Caco-2 (cell line): Measurements from ENCODE around the gene ACOT11. TPM values are rescaled to one million over a fixed set of nuclear protein-coding genes. Genes with fewer than 3 reads are reported as not detected.

ENCODE experiments used
- BruUV-seq: library from RNA; stranded (reverse); fragments of 400-500 nt; replicated peaks from 2 replicates; lab custom pipeline; 2021; lab: Mats Ljungman, UMichigan
- CTCF ChIA-PET: fragments of 300-600 bp; sonication (Branson Sonifier 250); formaldehyde crosslinking; loops from one replicate; lab custom pipeline; 2022; ENCODE audit warnings: antibody characterized with exemption; lab: Charles Lee
- POLR2A ChIA-PET: fragments of 300-600 bp; sonication (Branson Sonifier 250); formaldehyde crosslinking; loops from one replicate; lab custom pipeline; 2022; ENCODE audit warnings: antibody characterized with exemption; lab: Charles Lee
- DNase-seq, 2 experiments: peaks; one replicate each; pipeline versions ENCODE4 v3.0.0 to v3.0.0-alpha.2; 2020 to 2022
- H3K27me3 ChIP-seq: replicated peaks from 2 replicates; pipeline ENCODE4 v1.6.0; 2011; ENCODE audit warnings: low read length; ENCODE audit not compliant: control insufficient read depth, insufficient read depth
- H3K36me3 ChIP-seq: 2 replicates; pipeline ENCODE4 v1.5.1; 2011; ENCODE audit warnings: low read length; ENCODE audit not compliant: control insufficient read depth, insufficient read depth
- H3K4me1 ChIP-seq: fragments of 250-450 bp; sonication (Bioruptor Pico); 2 replicates; pipeline ENCODE4 v1.5.1; 2020; ENCODE audit warnings: mild to moderate bottlenecking
- H3K4me3 ChIP-seq: 2 replicates; pipeline ENCODE4 v1.5.1; 2011; ENCODE audit warnings: low read depth, mild to moderate bottlenecking, control low read depth, low read length
- H3K9me3 ChIP-seq: fragments of 250-450 bp; sonication (Bioruptor Pico); 2 replicates; pipeline ENCODE4 v1.5.1; 2020; ENCODE audit warnings: mild to moderate bottlenecking, moderate library complexity
- H3K27ac Mint-ChIP-seq: one replicate; pipeline ENCODE4 v1.8.0; 2022; ENCODE audit warnings: mixed read lengths; ENCODE audit not compliant: unreplicated experiment
- H3K27me3 Mint-ChIP-seq: one replicate; pipeline ENCODE4 v1.8.0; 2022; ENCODE audit warnings: mixed read lengths; ENCODE audit not compliant: insufficient read depth, unreplicated experiment
- H3K36me3 Mint-ChIP-seq: one replicate; pipeline ENCODE4 v1.8.0; 2022; ENCODE audit warnings: mild to moderate bottlenecking, mixed read lengths; ENCODE audit not compliant: insufficient read depth, unreplicated experiment
- H3K4me1 Mint-ChIP-seq: one replicate; pipeline ENCODE4 v1.8.0; 2022; ENCODE audit warnings: low read depth, mixed read lengths; ENCODE audit not compliant: unreplicated experiment
- H3K4me3 Mint-ChIP-seq: one replicate; pipeline ENCODE4 v1.8.0; 2022; ENCODE audit warnings: mild to moderate bottlenecking, moderate library complexity, mixed read lengths; ENCODE audit not compliant: unreplicated experiment
- H3K9me3 Mint-ChIP-seq: one replicate; pipeline ENCODE4 v1.8.0; 2022; ENCODE audit warnings: mixed read lengths; ENCODE audit not compliant: unreplicated experiment
- intact Hi-C: fragments of 100-400 bp; cut with micrococcal nuclease; formaldehyde crosslinking; loops from one replicate; pipeline ENCODE4 v1.10.0; 2022; ENCODE audit not compliant: unreplicated experiment
- total RNA-seq: library from RNA; stranded (reverse); gene quantifications from 2 replicates; pipeline ENCODE4 v1.2.3, GENCODE V29; 2022
- TF ChIP-seq, protein P1 (sequence below), 2 experiments: fragments of 200-600 bp in 1 of 2; IDR thresholded peaks; 1 replicate in 1 of 2; 2 replicates in 1 of 2; pipeline versions ENCODE4 v1.5.1 to v1.8.0; 2011 to 2022; ENCODE audit warnings: antibody characterized with exemption in 1 of 2, control low read depth in 1 of 2, inconsistent platforms in 1 of 2, low read depth in 1 of 2, low read length in 1 of 2, mild to moderate bottlenecking in 1 of 2, moderate library complexity in 1 of 2; ENCODE audit not compliant: insufficient read depth in 1 of 2, severe bottlenecking in 1 of 2, unreplicated experiment in 1 of 2

The ACOT11 gene
- total RNA-seq, 1 experiment from 2014 or later, result 4.1 TPM

DNA sequence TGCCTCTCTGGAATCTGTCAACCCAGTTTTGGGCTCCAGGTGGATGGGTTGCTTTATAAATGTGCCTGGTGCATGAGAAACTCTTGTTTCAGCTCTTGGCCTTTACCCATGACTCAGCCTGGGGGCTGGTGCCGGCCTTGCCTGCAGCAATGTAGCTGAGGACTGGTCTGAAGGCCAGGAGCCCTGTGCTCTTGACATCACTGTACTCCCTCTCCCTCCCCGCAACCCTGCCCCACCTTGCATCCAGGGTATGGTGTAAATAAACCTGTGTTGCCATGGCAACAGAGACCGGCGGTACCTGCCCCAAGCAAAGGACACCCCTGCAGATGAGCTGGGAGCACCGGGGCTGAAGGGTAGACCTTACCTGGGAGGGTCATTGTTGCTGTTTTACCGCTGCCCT, 62.0 kb downstream of the ACOT11 start:
- POLR2A ChIA-PET, result no interaction called here
- H3K36me3 Mint-ChIP-seq, result no peaks in the 10 kb centered on the region
- H3K9me3 Mint-ChIP-seq, result no peaks in the 10 kb centered on the region
- CTCF ChIA-PET, result no interaction called here
- DNase-seq, result no peak
- H3K4me3 Mint-ChIP-seq, result no peak overlapping the region
- no peak overlapping the region for H3K27ac Mint-ChIP-seq
- H3K27me3 Mint-ChIP-seq, result no peaks in the 10 kb centered on the region
- intact Hi-C loops, result no loop called here
- Histone ChIP-seq H3K27me3 (no peaks in the 10 kb centered on the region), H3K36me3 (no peaks in the 10 kb centered on the region), H3K4me3 (no peak overlapping the region), H3K4me1 (peaks cover 11% of the 10 kb centered on the region), H3K9me3 (no peaks in the 10 kb centered on the region)
- TF ChIP-seq, protein P1, sequence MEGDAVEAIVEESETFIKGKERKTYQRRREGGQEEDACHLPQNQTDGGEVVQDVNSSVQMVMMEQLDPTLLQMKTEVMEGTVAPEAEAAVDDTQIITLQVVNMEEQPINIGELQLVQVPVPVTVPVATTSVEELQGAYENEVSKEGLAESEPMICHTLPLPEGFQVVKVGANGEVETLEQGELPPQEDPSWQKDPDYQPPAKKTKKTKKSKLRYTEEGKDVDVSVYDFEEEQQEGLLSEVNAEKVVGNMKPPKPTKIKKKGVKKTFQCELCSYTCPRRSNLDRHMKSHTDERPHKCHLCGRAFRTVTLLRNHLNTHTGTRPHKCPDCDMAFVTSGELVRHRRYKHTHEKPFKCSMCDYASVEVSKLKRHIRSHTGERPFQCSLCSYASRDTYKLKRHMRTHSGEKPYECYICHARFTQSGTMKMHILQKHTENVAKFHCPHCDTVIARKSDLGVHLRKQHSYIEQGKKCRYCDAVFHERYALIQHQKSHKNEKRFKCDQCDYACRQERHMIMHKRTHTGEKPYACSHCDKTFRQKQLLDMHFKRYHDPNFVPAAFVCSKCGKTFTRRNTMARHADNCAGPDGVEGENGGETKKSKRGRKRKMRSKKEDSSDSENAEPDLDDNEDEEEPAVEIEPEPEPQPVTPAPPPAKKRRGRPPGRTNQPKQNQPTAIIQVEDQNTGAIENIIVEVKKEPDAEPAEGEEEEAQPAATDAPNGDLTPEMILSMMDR (IDR thresholded peaks at IDR 0.05; ENCODE audit: insufficient read depth in 1 of 2, low read depth in 1 of 2, low read length in 1 of 2, severe bottlenecking in 1 of 2, unreplicated experiment in 1 of 2), result no peak
- peaks cover 13% of the 10 kb centered on the region for H3K4me1 Mint-ChIP-seq
- no TSS peak for BruUV-seq

DNA sequence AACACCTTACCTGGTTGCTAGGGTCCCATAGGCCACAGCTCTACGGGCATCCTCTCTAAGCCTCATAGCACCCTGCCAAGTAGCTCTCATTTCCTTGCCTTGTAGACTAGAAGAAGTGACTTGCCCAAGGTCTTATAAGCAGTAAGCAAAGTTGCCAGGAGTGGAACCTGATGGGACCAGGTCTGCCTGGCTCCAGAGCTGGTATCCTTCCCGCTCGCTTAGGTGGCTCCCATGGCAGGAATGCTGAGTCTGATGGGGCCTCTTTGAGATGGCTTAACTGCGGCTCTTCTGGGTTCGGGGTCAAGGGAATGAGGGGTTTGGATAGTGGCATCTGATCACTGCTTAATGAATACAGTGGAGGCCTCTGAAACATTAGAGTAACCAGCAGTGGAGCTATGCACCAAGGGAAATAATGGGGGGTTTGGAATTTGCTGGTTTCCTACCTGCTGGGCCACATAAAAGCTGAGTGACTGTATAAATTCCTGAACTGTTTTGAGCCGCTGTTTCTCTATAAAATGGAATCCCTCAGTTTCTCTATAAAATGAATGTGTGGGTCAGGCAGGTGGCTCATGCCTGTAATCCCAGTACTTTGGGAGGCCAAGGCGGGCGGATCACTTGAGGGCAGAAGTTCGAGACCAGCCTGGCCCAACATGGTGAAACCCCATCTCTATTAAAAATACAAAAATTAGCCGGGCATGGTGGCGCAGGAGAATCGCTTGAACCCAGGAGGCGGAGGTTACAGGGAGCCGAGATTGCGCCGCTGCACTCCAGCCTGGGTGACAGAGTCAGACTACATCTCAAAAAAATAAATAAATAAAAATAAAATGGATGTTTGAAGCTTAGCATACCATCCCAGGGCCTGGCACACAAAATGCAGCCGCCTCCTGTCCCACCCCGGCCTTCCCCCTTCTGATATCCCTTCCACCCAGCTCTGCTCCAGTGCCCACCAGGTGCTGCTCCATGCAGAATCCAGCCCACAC, 62.9 kb downstream of the ACOT11 start:
- Mint-ChIP-seq H3K4me1 (peaks cover 17% of the 10 kb centered on the region), H3K4me3 (no peak overlapping the region), H3K9me3 (no peaks in the 10 kb centered on the region), H3K27ac (no peak overlapping the region), H3K27me3 (no peaks in the 10 kb centered on the region), H3K36me3 (no peaks in the 10 kb centered on the region)
- CTCF ChIA-PET, result no interaction called here
- no peaks in the 10 kb centered on the region for H3K9me3 ChIP-seq
- TF ChIP-seq, protein P1 (IDR thresholded peaks at IDR 0.05; ENCODE audit: insufficient read depth in 1 of 2, low read depth in 1 of 2, low read length in 1 of 2, severe bottlenecking in 1 of 2, unreplicated experiment in 1 of 2), result no peak
- BruUV-seq, result no TSS peak
- intact Hi-C loops, result no loop called here
- POLR2A ChIA-PET, result no interaction called here
- no peaks in the 10 kb centered on the region for H3K27me3 ChIP-seq
- no peak overlapping the region for H3K4me3 ChIP-seq
- no peaks in the 10 kb centered on the region for H3K36me3 ChIP-seq
- H3K4me1 ChIP-seq, result peaks cover 11% of the 10 kb centered on the region
- DNase-seq, result no peak

DNA sequence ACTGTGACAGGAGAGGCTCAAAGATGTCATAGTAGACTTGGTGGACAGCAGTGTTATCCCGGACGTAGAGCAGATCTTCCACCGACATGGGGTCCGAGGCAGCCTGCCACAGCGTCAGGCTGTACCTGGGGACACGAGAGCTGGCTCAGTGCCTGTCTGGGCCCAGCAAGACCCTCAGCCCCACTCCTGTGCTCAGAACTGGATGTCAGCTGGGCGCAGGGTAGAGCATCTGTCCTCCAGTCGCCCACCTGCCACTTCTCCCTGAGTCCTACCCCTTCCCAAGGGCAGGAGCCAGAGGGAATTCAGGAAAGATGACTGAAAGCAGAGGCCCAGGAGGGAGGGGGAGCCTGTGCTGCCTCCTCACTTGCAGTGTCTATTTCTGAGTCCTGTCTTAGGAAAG, 63.6 kb downstream of the ACOT11 start:
- BruUV-seq, result no TSS peak
- Histone ChIP-seq H3K4me1 (peaks cover 11% of the 10 kb centered on the region), H3K4me3 (no peak overlapping the region), H3K36me3 (no peaks in the 10 kb centered on the region), H3K9me3 (no peaks in the 10 kb centered on the region), H3K27me3 (no peaks in the 10 kb centered on the region)
- intact Hi-C loops, result no loop called here
- Mint-ChIP-seq H3K4me3 (no peak overlapping the region), H3K27me3 (no peaks in the 10 kb centered on the region), H3K4me1 (peaks cover 17% of the 10 kb centered on the region), H3K36me3 (no peaks in the 10 kb centered on the region), H3K27ac (no peak overlapping the region), H3K9me3 (no peaks in the 10 kb centered on the region)
- CTCF ChIA-PET, result no interaction called here
- POLR2A ChIA-PET, result no interaction called here
- TF ChIP-seq, protein P1 (IDR thresholded peaks at IDR 0.05; ENCODE audit: insufficient read depth in 1 of 2, low read depth in 1 of 2, low read length in 1 of 2, severe bottlenecking in 1 of 2, unreplicated experiment in 1 of 2), result no peak
- no peak for DNase-seq
